Smooth muscle cell (in vitro differentiated cells): ENCODE results near the gene PDYN. TPM values are rescaled to one million over a fixed set of nuclear protein-coding genes. Genes with fewer than 3 reads are reported as not detected.

ENCODE experiments used
- DNase-seq: peaks from one replicate; lab custom pipeline; 2025; ENCODE audit not compliant: unreplicated experiment; lab: John Stamatoyannopoulos, UW
- H2AFZ ChIP-seq: fragments of 200-600 bp; sonication (generic); 2 replicates; pipeline ENCODE4 v1.6.0; 2016; ENCODE audit warnings: antibody characterized with exemption, low read depth, mild to moderate bottlenecking
- H3F3A ChIP-seq: fragments of 200-600 bp; sonication (generic); 2 replicates; pipeline ENCODE4 v1.6.0; 2017; ENCODE audit warnings: antibody characterized with exemption, low read depth
- H3K27ac ChIP-seq: fragments of 200-600 bp; sonication (generic); 2 replicates; pipeline ENCODE4 v1.5.1; 2016; ENCODE audit warnings: low read depth, mild to moderate bottlenecking
- H3K27me3 ChIP-seq: fragments of 200-600 bp; sonication (generic); 2 replicates; pipeline ENCODE4 v1.6.1; 2016; ENCODE audit warnings: low read depth, mild to moderate bottlenecking
- H3K36me3 ChIP-seq: fragments of 200-600 bp; sonication (generic); 2 replicates; pipeline ENCODE4 v1.5.1; 2016; ENCODE audit warnings: low read depth
- H3K4me1 ChIP-seq: fragments of 200-600 bp; sonication (generic); 2 replicates; pipeline ENCODE4 v1.5.1; 2016; ENCODE audit warnings: low read depth
- H3K4me2 ChIP-seq: fragments of 200-600 bp; sonication (generic); 2 replicates; pipeline ENCODE4 v1.6.0; 2016; ENCODE audit warnings: mild to moderate bottlenecking
- H3K4me3 ChIP-seq: fragments of 200-600 bp; sonication (generic); 2 replicates; pipeline ENCODE4 v1.5.1; 2016; ENCODE audit warnings: mild to moderate bottlenecking
- H3K79me2 ChIP-seq: fragments of 200-600 bp; sonication (generic); 2 replicates; pipeline ENCODE4 v1.6.0; 2016; ENCODE audit warnings: low read depth, mild to moderate bottlenecking
- H3K9ac ChIP-seq: fragments of 200-600 bp; sonication (generic); 2 replicates; pipeline ENCODE4 v1.6.0; 2016; ENCODE audit warnings: low read depth
- H3K9me3 ChIP-seq: fragments of 200-600 bp; sonication (generic); replicated peaks from 2 replicates; pipeline ENCODE4 v1.5.1; 2016; ENCODE audit warnings: low read depth
- H4K20me1 ChIP-seq: fragments of 200-600 bp; sonication (generic); 2 replicates; pipeline ENCODE4 v1.6.0; 2016; ENCODE audit warnings: low read depth
- CTCF ChIP-seq: fragments of 200-600 bp; sonication (generic); IDR thresholded peaks from 2 replicates; pipeline ENCODE4 v1.5.1; 2017; ENCODE audit warnings: borderline replicate concordance, mild to moderate bottlenecking, antibody characterized with exemption; ENCODE audit not compliant: insufficient read depth, poor library complexity, severe bottlenecking
- WGBS: methylation state at CpG from one replicate; pipeline ENCODE4 v1.1.7; 2016; ENCODE audit warnings: low lambda C conversion rate; 5-methylcytosine and 5-hydroxymethylcytosine counted together
- polyA plus RNA-seq: library from polyadenylated mRNA; unstranded; fragments of >200 nt; fragmentation: Nextera tagmentation; extraction: Ambion mirVana; gene quantifications from 2 replicates; pipeline ENCODE4 v1.2.1, GENCODE V29; 2016
- total RNA-seq: library from RNA; depleted of rRNA; stranded (reverse); fragments of >200 nt; gene quantifications from 2 replicates; pipeline ENCODE4 v1.2.3, GENCODE V29; 2014

The PDYN gene
- total and polyA plus RNA-seq, 2 experiments from 2014 or later, result not detected

- no peak overlapping the region for H3K4me2 ChIP-seq
- peaks cover 13% of the 10 kb centered on the region for H3F3A ChIP-seq
- no peaks in the 10 kb centered on the region for H3K36me3 ChIP-seq
- peaks cover 8% of the 10 kb centered on the region for H3K27me3 ChIP-seq
- no peaks in the 10 kb centered on the region for H3K4me1 ChIP-seq
- 24% methylated on average over 12 of the region's 12 CpGs for WGBS
- no peak overlapping the region for H3K4me3 ChIP-seq
- H3K9ac ChIP-seq, result no peak overlapping the region
- no peak for TF ChIP-seq CTCF
- H2AFZ ChIP-seq, result no peak overlapping the region
- H3K79me2 ChIP-seq, result no peaks in the 10 kb centered on the region
- no peak overlapping the region for H3K27ac ChIP-seq
- peak; percentile 38 for DNase-seq
- H4K20me1 ChIP-seq, result no peaks in the 10 kb centered on the region
- no peaks in the 10 kb centered on the region for H3K9me3 ChIP-seq
Measured at GRCh38 chr20:2005831-2006426, 12.1 kb upstream of the PDYN start.

- Histone ChIP-seq H3K4me1 (no peaks in the 10 kb centered on the region), H3K27me3 (peaks cover 4% of the 10 kb centered on the region), H3F3A (peaks cover 13% of the 10 kb centered on the region), H4K20me1 (no peaks in the 10 kb centered on the region), H3K36me3 (no peaks in the 10 kb centered on the region), H3K27ac (no peak overlapping the region), H3K9me3 (no peaks in the 10 kb centered on the region), H2AFZ (no peak overlapping the region), H3K4me3 (no peak overlapping the region), H3K9ac (no peak overlapping the region), H3K4me2 (no peak overlapping the region), H3K79me2 (no peaks in the 10 kb centered on the region)
- WGBS, result 68% methylated on average over 1 of the region's 1 CpG
- no peak for TF ChIP-seq CTCF
- no peak for DNase-seq
Measured at GRCh38 chr20:2005359-2005758, 11.5 kb upstream of the PDYN start.

- H3K4me2 ChIP-seq, result no peak overlapping the region
- H3K4me3 ChIP-seq, result no peak overlapping the region
- H3F3A ChIP-seq, result peaks cover 13% of the 10 kb centered on the region
- H3K9ac ChIP-seq, result no peak overlapping the region
- no peaks in the 10 kb centered on the region for H3K4me1 ChIP-seq
- no peaks in the 10 kb centered on the region for H4K20me1 ChIP-seq
- H3K27ac ChIP-seq, result no peak overlapping the region
- WGBS, result 14% methylated on average over 1 of the region's 1 CpG
- H2AFZ ChIP-seq, result no peak overlapping the region
- no peaks in the 10 kb centered on the region for H3K36me3 ChIP-seq
- H3K27me3 ChIP-seq, result peaks cover 6% of the 10 kb centered on the region
- no peaks in the 10 kb centered on the region for H3K9me3 ChIP-seq
- no peak for DNase-seq
- H3K79me2 ChIP-seq, result no peaks in the 10 kb centered on the region
- no peak for TF ChIP-seq CTCF
Measured at GRCh38 chr20:2004171-2004570, 10.3 kb upstream of the PDYN start.

- Histone ChIP-seq H3K27me3 (peaks cover 22% of the 10 kb centered on the region), H3K4me1 (no peaks in the 10 kb centered on the region), H3K27ac (no peak overlapping the region), H3F3A (peaks cover 12% of the 10 kb centered on the region), H3K9me3 (no peaks in the 10 kb centered on the region), H3K4me2 (no peak overlapping the region), H3K36me3 (no peaks in the 10 kb centered on the region), H3K4me3 (no peak overlapping the region), H3K9ac (no peak overlapping the region), H4K20me1 (no peaks in the 10 kb centered on the region), H2AFZ (no peak overlapping the region), H3K79me2 (no peaks in the 10 kb centered on the region)
- no peak for TF ChIP-seq CTCF
- DNase-seq, result no peak
- 87% methylated on average over 4 of the region's 4 CpGs for WGBS
Measured at GRCh38 chr20:2002365-2002764, 8.5 kb upstream of the PDYN start.
